AG08395 (cell line): ENCODE measurements around the gene AGPS.
"Not testable (repeated sequence)": the region's sequence is repeated elsewhere in the genome, so short reads cannot be mapped to it uniquely, and the experiment has no call there.

ENCODE experiments used
- DNase-seq: peaks from one replicate; pipeline ENCODE4 v3.0.0; 2012; ENCODE audit warnings: mixed read lengths, low spot score

Gene AGPS

GRCh38 chr2:177422271-177422670, 29.7 kb downstream of the AGPS start:
- DNase-seq = no peak

- not testable (repeated sequence) for DNase-seq
These were observed 31.5 kb downstream of the AGPS start for GRCh38 chr2:177424120-177424519.

- DNase-seq = not testable (repeated sequence)
These were observed 32.0 kb downstream of the AGPS start for GRCh38 chr2:177424620-177425019.

- no peak for DNase-seq
These were observed 34.7 kb downstream of the AGPS start for GRCh38 chr2:177427316-177427715.

GRCh38 chr2:177427936-177428335, 35.4 kb downstream of the AGPS start:
- DNase-seq = not testable (repeated sequence)

- DNase-seq = peak; percentile 83
These were observed 37.2 kb downstream of the AGPS start for GRCh38 chr2:177429688-177430325.

GRCh38 chr2:177430411-177430810, 37.8 kb downstream of the AGPS start:
- no peak for DNase-seq

- DNase-seq = not testable (repeated sequence)
These were observed 38.6 kb downstream of the AGPS start for GRCh38 chr2:177431111-177431725.

- DNase-seq = no peak
These were observed 40.1 kb downstream of the AGPS start for GRCh38 chr2:177432703-177433102.

GRCh38 chr2:177433402-177433801, 40.8 kb downstream of the AGPS start:
- no peak for DNase-seq

- no peak for DNase-seq
These were observed 41.9 kb downstream of the AGPS start for GRCh38 chr2:177434475-177434874.

GRCh38 chr2:177445200-177445599, 52.6 kb downstream of the AGPS start:
- DNase-seq = no peak

GRCh38 chr2:177448031-177448430, 55.5 kb downstream of the AGPS start:
- no peak for DNase-seq

- DNase-seq = no peak
These were observed 56.6 kb downstream of the AGPS start for GRCh38 chr2:177449159-177449558.

GRCh38 chr2:177455187-177455586, 62.6 kb downstream of the AGPS start:
- no peak for DNase-seq

GRCh38 chr2:177459756-177460155, 67.2 kb downstream of the AGPS start:
- not testable (repeated sequence) for DNase-seq

GRCh38 chr2:177460973-177461585, 68.5 kb downstream of the AGPS start:
- no peak for DNase-seq

GRCh38 chr2:177464549-177464948, 72.0 kb downstream of the AGPS start:
- no peak for DNase-seq

GRCh38 chr2:177465400-177466138, 73.0 kb downstream of the AGPS start:
- DNase-seq = no peak

- DNase-seq = no peak
These were observed 74.0 kb downstream of the AGPS start for GRCh38 chr2:177466337-177467195.

- DNase-seq = peak; percentile 48
These were observed 75.1 kb downstream of the AGPS start for GRCh38 chr2:177467646-177468045.

GRCh38 chr2:177471990-177472389, 79.4 kb downstream of the AGPS start:
- DNase-seq = no peak
